ENCODE measurements around the gene GPR137B.

GPR137B gene

DNA sequence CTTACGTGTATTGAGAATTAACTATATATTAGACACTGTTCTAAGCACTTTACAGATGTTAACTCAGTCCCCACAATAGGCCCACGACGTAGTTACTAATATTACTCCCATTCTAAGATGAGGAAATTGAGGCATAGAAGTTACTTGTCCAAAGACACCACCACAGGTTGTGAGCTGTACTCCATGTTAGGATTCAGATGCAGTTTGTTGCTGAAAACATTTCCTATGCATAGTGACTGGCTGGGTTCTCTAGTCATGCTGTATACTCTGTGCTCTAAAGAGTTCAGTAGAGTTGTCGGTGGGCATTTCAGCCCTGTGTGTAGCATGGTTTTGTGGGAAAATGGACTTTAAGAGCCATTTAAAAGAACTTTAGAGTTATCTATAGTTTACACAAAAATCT is 65.2 kb downstream of the GPR137B start:
- TF ChIP-seq, protein P1, sequence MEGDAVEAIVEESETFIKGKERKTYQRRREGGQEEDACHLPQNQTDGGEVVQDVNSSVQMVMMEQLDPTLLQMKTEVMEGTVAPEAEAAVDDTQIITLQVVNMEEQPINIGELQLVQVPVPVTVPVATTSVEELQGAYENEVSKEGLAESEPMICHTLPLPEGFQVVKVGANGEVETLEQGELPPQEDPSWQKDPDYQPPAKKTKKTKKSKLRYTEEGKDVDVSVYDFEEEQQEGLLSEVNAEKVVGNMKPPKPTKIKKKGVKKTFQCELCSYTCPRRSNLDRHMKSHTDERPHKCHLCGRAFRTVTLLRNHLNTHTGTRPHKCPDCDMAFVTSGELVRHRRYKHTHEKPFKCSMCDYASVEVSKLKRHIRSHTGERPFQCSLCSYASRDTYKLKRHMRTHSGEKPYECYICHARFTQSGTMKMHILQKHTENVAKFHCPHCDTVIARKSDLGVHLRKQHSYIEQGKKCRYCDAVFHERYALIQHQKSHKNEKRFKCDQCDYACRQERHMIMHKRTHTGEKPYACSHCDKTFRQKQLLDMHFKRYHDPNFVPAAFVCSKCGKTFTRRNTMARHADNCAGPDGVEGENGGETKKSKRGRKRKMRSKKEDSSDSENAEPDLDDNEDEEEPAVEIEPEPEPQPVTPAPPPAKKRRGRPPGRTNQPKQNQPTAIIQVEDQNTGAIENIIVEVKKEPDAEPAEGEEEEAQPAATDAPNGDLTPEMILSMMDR (IDR thresholded peaks at IDR 0.05; ENCODE audit: extremely low read depth, insufficient read depth, missing control alignments): no peak
- DNase-seq (ENCODE audit: low spot score): no peak
- in situ Hi-C loops (cut with MboI; ENCODE audit: low pct_unique_long_range_greater_than_20kb, low sequenced_read_pairs, unreplicated experiment): no loop called here

DNA sequence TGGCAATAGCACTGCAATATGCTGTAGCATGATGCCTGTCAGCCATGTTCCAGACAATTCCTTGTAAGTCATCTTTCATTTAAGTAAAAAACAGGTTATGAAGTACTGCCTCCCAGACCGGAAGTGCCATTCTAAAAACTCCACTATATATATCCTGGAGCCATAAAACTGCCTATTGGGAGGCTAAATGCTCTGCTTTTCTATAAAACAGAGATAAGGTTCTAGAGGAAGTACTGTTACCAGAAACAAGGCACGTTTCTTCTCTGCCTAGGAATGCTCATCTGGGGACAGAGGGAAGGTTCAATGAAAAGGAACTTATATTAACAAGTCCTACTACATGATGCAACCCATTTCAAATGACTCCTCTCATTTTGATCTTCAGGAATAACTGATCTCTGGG is 66.8 kb downstream of the GPR137B start:
- DNase-seq (ENCODE audit: low spot score): no peak
- TF ChIP-seq, protein P1 (IDR thresholded peaks at IDR 0.05; ENCODE audit: extremely low read depth, insufficient read depth, missing control alignments): no peak
- in situ Hi-C loops (cut with MboI; ENCODE audit: low pct_unique_long_range_greater_than_20kb, low sequenced_read_pairs, unreplicated experiment): no loop called here

DNA sequence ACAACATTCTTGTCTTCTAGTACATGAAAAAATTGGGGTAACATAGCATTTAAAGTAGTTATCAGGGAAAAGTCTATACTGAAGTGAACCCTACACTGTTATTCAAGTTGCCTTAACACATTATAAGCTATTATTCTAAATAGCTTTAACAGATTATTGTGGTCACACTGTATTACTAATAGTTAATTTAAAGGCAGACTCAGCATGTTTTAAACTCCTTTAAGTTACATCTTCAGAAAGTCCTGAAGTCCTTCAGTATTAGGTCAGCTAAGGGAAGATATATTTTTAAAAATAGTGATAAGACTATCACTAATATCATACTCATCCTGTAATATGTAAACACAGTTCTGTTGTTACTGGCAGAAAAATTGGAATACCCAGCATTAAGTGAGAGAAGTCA is 67.4 kb downstream of the GPR137B start:
- in situ Hi-C loops (cut with MboI; ENCODE audit: low pct_unique_long_range_greater_than_20kb, low sequenced_read_pairs, unreplicated experiment): no loop called here

DNA sequence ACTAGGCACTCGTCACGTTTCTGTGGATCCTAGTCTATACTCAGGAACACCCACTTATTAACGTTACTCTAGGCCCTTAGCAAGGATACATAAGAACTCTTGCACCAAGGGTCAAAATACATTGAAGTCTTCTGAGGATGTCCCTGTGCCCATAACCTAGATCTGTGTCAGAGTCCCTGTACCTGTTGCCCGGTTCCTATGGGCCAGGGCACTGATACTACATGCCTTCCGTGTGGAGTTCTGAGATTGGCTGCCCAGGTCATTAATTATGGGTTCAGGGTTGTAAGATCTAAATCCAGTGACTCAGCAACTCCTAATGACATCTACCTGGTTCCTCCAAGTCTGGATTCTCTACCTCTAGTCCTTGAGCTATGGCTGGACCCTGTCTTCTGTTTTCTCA is 69.5 kb downstream of the GPR137B start:
- in situ Hi-C loops (cut with MboI; ENCODE audit: low pct_unique_long_range_greater_than_20kb, low sequenced_read_pairs, unreplicated experiment): no loop called here
- no peak for DNase-seq (ENCODE audit: low spot score)
- TF ChIP-seq, protein P1 (IDR thresholded peaks at IDR 0.05; ENCODE audit: extremely low read depth, insufficient read depth, missing control alignments): no peak

More for the DNA sequence above, 67.4 kb downstream of the GPR137B start:
- TF ChIP-seq, protein P1 (IDR thresholded peaks at IDR 0.05; ENCODE audit: extremely low read depth, insufficient read depth, missing control alignments): no peak
- DNase-seq (ENCODE audit: low spot score): no peak

DNA sequence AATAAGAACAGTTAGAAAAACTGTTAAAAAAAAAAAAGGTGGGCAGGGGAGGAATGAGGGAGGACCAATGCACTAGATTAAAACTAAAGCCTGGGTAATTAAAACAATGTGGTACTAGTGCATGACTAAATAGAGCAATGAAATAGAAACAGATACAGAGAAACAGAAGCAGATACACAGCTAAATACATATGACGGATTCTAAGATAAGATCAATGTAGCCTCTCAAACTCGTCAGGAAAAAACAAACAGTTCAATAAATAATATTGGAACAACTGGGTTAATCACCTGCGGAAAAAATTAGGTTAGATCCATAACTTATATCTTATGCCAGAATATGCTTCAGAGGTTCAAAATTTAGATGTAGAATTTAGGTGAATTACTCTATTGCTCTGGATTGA is 71.2 kb downstream of the GPR137B start:
- in situ Hi-C loops (cut with MboI; ENCODE audit: low pct_unique_long_range_greater_than_20kb, low sequenced_read_pairs, unreplicated experiment): no loop called here
- no peak for DNase-seq (ENCODE audit: low spot score)
- TF ChIP-seq, protein P1 (IDR thresholded peaks at IDR 0.05; ENCODE audit: extremely low read depth, insufficient read depth, missing control alignments): no peak

DNA sequence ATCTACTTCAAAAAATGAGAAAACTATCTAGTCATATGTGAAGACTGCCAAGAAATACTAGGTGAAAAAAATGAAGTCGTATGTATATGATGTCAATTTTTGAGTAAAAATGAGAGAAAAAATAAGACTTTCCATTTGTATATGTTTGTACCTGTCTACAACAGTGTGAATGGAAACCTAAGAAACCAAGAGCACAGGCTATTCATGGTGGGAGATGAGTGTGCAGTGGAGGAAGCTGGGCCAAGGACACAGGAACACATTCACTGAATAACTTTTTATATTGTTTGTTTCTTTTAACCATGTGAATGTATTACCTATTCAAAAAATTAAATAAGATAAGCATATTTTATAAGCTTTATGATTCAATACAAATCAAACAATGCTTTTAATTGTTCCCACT is 72.4 kb downstream of the GPR137B start:
- TF ChIP-seq, protein P1 (IDR thresholded peaks at IDR 0.05; ENCODE audit: extremely low read depth, insufficient read depth, missing control alignments): no peak
- no peak for DNase-seq (ENCODE audit: low spot score)
- in situ Hi-C loops (cut with MboI; ENCODE audit: low pct_unique_long_range_greater_than_20kb, low sequenced_read_pairs, unreplicated experiment): no loop called here

DNA sequence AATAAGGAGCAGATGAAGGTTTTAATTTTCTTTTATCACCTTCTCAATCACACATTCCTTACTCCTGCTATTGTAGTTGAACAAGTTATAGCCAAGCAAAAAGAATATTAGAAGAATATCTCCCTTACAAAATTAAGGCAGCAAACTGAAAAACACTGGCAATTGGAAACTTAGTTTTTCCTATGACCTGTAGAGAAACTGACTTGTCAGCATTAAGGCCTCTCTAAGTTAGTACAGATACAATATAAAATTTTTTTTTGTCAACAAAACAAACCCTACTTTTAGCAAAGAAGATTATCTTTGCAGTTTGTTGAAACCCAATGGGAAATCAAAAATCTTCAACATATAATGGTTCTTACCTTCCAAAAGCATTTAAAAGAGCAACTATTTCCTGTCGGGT is 78.1 kb downstream of the GPR137B start:
- TF ChIP-seq, protein P1 (IDR thresholded peaks at IDR 0.05; ENCODE audit: extremely low read depth, insufficient read depth, missing control alignments): no peak
- in situ Hi-C loops (cut with MboI; ENCODE audit: low pct_unique_long_range_greater_than_20kb, low sequenced_read_pairs, unreplicated experiment): no loop called here
- DNase-seq (ENCODE audit: low spot score): no peak
